SH-SY5Y (cell line): ENCODE data around the gene SNAP25.

ENCODE experiments used
- GATA2 ChIP-seq: IDR thresholded peaks from 2 replicates; pipeline ENCODE4 v1.6.1; 2011; ENCODE audit warnings: mild to moderate bottlenecking, low read depth, low read length
- GATA3 ChIP-seq: IDR thresholded peaks from 2 replicates; pipeline ENCODE4 v1.6.1; 2011; ENCODE audit warnings: low read depth, mild to moderate bottlenecking, low read length, moderate library complexity

- TF ChIP-seq GATA2 (no peak; the same call in 1 of the 2 replicates), GATA3 (no peak)
Observed at GRCh38 chr20:10171864-10172751, 46.5 kb upstream of the SNAP25 start.
